GM19025 (cell line): ENCODE measurements around the gene DHRS9.
"Not testable (repeated sequence)": the region's sequence is repeated elsewhere in the genome, so short reads cannot be mapped to it uniquely, and the experiment has no call there.

ENCODE experiments used
- ATAC-seq: cut with Tn5 transposase; IDR thresholded peaks from one replicate; pipeline ENCODE4 v1.9.1; 2021; ENCODE audit warnings: mild to moderate bottlenecking, low read depth, moderate library complexity; ENCODE audit not compliant: unreplicated experiment

The DHRS9 gene

DNA sequence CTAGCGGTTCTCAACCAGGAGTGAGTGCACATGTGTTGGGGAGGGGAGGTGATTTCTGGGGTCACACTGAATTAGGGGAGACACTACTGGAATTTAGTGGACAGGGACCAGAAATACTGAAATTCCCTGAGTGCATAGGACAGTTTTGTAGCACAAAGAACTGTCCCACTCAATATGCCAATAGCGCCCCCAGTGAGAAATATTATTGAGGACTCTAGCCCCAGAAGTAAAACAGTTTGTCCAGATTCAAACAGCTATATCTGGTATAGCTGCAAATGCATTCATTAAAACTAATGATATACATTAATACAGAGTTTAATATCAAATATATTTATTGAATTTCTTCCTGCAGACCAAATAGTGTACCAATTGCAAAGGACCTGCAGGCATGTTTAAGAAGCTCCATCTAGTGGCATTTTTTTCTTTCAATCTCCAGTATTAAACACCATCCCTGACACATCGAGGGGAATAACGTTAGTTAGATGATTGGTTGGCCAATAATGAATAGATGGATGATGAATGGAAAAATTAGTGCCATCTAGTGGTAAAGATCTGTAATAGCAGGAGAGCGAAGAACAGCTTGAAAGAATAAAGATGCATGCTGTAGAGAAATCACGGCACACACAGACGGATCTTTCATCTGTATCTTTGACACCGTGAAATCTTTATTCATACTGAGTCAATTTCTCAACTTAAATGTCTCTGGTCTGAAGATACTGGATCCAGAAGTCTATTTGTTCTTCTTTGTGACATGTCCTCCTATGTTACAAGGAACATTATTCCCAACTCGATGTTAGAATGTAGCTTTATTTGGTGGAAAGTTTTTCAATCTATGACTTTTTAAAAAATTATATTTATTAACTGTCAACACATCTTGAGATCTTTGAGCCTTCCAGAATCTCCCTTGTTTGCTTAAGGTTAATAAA, 62.5 kb downstream of the DHRS9 start:
- peak; percentile 75 for ATAC-seq

DNA sequence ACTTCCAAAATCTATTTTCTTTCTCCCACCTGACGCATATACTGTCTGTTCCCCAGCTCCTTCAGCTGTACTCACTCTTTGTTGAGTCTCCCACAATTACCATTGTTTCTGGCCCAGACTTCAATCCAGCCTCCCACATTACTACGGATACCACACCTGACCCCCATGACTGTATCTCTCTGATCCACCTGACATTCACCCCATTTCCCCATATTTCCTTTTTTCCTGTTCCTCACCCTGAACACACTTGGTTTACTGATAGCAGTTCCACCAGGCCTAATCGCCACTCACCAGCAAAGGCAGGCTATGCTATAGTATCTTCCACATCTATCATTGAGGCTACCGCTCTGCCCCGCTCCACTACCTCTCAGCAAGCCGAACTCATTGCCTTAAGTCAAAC, 64.9 kb downstream of the DHRS9 start:
- not testable (repeated sequence) for ATAC-seq

- not testable (repeated sequence) for ATAC-seq
These were observed 67.1 kb downstream of the DHRS9 start for GRCh38 chr2:169136428-169136827.

DNA sequence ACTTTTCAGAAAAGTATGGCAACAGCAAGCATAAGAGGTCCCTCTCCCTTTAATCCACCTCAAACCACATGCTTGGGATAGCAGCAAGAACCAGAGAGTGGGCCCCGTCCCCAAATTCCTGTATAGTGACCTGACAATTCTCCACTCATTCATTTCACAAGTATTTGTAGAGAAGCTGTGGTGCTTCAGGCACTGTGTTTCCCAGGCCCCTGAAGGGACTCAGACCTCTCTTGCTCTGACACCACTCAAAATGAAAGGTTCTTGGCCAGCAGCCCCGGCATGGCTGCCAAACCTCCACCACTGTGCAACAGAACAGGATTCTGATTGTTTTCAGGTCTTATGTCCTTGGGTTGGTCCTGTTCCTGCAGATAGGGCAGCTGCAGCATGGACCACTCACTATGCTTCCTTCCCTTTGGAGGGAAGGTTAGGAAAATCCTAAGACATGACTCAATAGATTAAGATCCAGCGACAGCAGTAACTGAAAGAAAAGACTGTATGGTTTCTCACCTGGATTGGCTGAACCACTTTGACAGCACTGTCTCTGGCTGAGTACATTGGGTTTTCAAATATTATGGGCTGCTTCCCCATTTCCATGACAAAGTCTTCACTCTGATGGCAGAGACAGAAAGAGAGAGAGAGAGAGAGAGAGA, 67.6 kb downstream of the DHRS9 start:
- no peak for ATAC-seq

DNA sequence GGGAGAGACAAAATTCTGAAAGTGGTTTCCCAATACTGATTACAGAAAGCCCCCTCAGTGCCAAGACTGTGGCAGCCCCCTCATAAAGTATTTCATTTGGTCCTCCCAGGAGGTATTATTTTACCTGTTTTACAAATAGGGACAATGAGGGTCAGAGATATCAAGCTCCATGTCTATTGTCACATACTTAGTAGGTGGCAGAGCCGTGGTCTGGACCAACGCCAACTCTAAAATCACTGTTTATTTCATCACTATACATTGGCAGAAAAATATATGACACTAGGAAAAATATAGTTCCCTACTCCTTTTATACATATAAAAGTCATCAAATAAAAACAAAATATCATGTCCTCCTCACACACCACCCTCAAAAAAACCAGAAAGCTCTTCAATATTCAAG, 68.6 kb downstream of the DHRS9 start:
- ATAC-seq, result no peak

GRCh38 chr2:169139145-169139544, 69.8 kb downstream of the DHRS9 start:
- no peak for ATAC-seq

GRCh38 chr2:169139993-169140767, 70.8 kb downstream of the DHRS9 start:
- no peak for ATAC-seq

GRCh38 chr2:169141713-169142352, 72.5 kb downstream of the DHRS9 start:
- ATAC-seq, result peak; percentile 59

DNA sequence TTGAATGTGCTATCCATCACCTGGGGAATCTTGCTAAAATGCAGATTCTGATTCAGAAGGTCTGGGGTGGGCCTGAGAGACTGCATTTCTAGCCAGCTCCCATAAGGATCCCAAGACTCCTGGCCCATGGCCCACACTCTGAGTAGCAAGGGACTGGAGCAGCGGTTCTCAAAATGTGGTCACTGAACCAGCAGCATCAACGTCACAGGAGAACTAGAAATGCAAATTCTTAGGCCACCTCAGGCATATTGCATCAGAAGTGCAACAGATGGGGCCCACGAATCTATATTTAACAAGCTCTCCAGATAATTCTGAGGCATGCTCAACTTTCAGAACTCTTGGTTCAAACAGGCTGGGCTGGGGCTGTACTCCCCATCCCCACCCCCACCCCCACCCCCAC, 74.6 kb downstream of the DHRS9 start:
- ATAC-seq, result no peak
